GF-D8 (cell line): ENCODE data around the gene STAG1.
"Not testable (repeated sequence)": the region's sequence is repeated elsewhere in the genome, so short reads cannot be mapped to it uniquely, and the experiment has no call there.

Experiments
- DNase-seq: peaks from one replicate; lab custom pipeline; 2025; lab: John Stamatoyannopoulos, UW

STAG1 gene

DNA sequence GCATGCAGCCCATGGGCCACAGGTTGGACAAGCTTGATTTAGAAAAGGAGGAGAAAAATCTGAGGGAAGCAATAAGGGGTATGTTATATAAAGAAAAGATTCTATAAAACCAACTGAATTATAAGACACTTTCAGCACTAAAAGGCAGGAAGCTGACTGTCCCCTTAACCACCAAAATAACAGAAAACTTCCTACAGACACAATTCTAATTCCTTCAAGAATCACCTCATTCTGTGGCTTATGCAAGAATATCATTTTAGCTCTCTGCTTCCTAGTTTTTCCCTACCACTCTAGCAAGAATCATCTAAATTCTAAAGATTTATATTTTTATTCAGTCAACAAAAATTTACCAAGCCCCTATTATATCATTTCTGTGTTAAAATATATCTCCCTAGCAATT, 6.3 kb downstream of the STAG1 start:
- no peak for DNase-seq

DNA sequence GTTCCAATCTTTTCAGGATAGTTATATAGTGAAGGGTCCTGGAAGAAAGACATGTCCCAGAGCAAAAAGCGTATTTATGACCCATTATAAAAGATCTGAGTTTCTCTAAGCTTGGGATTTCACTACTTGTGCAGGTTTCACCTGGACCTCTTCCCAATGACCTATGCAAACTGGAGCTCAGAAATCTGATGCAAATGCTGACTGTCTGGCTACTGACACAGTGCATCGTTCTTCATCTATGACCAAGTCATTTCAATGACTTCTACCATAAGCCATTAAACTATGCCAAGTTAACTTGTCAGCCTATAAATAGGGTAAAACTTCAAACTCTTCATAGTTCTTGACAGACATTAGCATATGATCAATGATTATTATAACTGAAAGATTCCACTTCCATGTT, 11.1 kb downstream of the STAG1 start:
- DNase-seq, result no peak

DNA sequence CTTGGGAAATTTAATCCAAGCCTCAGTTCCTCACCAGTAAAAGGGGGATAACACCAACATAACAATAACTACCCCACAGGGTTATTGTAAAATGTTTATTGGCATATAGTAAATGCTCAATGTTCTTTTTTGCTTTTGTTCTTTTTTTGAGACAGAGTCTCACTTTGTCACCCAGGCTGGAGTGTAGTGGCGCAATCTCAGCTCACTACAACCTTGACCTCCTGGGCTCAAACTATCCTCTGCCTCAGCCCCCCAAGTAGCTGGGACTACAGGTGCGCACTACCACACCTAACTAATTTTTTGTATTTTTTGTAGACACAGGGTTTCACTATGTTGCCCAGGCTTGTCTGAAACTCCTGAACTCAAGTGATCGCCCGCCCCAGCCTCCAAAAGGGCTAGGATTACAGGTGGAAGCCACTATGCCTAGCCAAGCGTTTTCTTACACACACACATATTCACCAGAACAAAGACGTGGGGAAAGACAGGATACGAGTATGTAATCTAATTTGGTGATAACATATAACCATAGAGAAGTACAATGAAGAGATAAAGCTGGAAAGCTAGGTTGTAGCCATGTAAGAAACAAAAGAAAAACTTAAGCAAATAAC, 11.7 kb downstream of the STAG1 start:
- DNase-seq, result no peak

DNA sequence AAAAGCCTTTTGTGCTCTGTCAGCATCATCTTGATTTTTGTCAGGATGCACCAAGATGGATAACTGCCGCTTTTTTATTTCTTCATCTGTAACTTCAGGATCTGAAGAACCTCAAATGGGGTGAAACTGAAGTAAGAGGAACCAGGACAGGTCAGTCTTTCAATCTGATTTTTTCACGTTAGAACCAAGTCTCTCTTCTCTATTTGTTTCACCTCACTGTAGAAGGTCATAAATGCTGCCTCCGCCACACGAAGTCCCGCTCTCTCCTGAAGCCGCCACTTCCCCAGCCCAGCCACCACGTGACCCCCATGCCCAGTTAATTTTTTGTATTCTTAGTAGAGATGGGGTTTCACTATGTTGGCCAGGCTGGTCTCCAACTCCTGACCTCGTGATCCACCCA, 15.2 kb downstream of the STAG1 start:
- DNase-seq, result not testable (repeated sequence)

DNA sequence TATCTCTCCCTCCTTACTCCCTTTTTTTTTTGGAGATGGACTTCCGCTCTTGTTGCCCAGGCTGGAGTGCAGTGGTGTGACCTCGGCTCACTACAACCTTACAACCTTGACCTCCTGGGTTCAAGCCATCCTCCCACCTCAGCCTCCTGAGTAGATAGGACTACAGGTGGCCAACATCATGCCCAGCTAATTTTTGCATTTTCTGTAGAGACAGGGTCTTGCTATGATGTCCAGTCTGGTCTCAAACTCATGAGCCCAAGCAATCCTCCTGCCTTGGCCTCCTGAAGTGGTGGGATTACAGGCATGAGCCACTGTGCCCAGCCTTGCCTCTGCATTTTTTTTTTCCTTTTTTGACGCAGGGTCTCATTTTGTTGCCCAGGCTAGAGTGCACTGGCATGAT, 17.1 kb downstream of the STAG1 start:
- DNase-seq, result no peak

DNA sequence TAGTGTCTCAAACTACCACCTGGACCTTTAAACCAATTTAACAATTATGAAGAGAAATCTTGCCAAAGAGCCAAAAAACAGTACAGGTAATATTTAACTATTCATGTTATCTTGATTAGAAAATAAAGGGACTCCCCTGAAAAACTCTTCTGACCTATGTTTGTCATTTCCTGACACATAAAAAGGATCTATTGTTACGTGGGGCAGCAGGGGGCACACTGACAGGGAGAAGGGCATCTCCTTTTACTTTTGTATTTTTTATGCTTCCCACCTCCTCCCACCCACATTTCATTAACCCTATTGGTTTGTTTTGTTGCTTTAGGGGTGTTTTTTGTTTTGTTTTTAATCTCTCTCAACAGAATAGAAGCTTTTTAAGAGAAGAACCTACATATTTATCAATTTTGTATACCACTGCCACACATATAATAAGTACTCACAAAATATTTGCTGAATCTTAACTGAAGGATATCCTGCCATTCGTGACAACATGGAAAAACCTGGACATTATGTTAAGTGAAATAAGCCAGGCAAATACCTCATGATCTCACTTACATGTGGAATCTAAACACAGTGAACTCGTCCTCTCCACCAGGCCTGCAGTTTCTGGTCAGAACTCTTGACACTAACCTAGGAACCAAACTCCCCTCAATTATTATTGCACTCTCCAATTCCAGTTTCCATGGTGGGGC, 17.7 kb downstream of the STAG1 start:
- DNase-seq, result no peak

DNA sequence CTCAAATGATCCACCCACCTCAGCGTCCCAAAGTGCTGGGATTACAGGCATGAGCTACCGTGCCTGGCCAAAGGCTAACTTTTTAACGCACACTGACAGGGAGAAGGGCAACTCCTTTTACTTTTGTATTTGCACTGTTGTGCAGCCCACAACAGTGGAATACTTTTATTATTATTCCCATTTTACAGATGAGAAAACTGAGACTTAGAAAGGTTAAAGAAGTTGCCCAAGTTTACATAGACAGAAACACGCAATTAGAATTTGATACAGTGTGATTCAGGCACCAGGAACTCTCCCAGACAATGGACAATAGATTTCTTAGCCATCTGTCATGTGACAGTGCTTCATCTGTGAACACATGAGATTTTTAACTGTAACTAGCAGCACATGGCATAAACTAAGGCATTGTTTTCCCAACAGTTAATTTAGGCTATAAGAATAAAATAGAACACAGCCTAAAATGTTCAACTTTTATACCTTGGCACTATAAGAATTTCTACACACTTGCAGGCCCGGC, 18.8 kb downstream of the STAG1 start:
- no peak for DNase-seq

DNA sequence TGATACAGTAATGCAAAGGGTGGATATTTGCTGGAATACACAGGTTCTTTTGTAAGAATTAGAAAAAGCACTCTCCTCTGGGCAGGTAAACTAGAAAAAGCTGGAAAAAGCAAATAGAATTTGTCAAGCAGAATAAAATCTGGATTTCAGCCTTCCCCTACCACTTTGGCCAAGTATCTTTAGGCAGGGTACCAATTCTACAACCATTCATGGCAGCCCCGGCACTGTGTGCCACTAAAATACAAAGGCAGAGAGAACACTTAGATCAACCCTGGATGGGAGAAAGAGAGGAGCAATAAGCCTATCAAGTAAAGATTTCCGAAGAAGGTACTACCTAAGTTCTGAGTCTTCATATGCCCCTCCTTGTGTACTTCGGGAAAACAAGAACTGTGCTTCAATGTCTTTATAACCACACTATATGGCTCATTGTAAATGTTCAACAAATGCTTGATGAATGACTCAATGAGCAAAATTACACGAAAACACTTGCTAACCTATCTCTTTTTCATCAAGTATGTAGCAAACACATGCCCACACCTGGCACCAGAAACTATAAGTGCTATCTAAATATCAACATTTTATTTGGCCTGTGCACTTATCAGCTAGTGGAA, 20.8 kb downstream of the STAG1 start:
- no peak for DNase-seq

DNA sequence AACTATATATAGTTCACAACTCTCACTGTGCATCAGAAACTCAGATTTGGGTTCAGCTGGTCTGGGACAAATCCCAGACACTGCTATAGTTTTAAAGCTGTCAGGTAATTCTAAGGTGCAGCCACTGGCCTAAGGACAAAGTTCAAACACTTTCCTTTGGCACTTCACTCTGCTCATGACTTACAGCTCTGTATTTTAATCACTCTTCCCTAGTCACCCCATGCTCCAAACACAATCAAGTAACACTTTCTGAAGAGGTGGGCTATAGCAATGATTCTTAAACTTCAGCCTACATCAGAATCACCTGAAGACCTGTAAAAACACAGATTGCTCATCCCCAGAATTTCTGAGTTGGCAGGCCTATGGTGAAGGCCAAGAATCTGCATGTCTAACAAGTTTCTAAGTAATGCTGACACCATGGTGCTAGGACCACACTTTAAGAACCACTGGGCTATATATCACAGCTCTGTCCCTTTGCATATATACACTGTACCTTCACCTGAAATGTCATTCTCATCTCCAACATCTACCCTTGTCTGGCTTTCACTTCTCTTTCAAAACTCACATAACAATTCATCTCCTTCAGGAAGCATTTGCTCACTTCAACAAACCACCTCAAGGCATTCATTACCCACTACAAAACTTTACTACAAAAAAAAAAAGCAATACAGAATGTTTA, 21.4 kb downstream of the STAG1 start:
- no peak for DNase-seq

DNA sequence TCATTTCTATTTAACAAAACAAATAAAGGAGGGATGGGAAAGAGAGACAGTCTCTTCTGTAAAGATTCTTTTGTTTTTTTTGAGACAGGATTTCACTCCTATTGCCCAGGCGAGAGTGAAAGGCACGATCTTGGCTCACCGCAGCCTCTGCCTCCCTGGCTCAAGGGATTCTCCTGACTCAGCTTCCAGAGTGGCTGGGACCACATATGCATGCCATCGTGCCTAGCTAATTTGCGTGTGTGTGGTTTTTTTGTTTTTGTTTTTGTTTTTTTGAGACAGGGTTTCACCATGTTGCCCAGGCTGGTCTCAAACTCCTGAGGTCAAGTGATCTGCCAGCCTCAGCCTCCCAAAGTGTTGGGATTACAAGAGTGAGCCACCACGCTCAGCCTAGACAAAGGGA, 23.3 kb downstream of the STAG1 start:
- DNase-seq, result no peak

DNA sequence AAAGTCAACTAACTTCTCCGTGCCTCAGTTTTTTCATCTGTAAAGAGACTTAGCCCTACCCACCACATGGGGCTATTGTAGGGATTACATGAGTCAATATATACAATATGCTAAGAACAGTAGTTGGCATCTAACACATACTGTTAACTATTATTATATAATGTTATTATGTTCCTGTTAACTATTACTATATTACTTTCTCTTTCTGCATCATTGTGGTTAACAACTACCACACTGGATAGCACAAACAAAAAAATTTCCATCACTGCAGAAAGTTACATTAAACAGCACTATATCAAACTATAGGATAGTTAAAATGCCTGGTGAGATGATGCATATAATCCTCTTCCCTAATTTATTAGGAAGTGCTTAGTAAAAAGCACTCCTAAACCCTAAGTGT, 23.7 kb downstream of the STAG1 start:
- DNase-seq, result no peak

DNA sequence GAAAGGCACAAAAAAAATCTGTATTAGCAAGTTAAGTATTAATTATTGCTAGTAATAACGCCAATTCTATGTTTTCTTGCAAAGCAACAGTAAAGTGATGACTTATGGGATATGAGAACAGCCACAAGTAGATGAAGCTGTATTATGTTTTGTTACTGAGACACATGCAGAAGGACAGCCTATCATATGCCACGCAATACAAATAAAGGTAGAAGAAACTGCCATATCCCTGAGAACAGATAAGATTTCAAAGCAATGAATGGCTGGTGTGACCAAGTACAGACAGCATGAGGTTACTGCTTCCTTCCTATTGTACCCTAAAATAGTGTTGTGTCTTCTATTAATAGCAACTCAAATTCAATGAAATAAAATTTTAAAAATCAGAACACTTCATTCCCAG, 26.7 kb downstream of the STAG1 start:
- DNase-seq, result no peak

DNA sequence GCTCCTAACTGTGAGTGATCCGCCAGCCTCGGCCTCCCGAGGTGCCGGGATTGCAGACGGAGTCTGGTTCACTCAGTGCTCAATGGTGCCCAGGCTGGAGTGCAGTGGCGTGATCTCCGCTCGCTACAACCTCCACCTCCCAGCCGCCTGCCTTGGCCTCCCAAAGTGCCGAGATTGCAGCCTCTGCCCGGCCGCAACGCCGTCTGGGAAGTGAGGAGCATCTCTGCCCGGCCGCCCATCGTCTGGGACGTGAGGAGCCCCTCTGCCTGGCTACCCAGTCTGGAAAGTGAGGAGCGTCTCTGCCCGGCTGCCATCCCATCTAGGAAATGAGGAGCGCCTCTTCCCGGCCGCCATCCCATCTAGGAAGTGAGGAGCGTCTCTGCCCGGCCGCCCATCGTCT, 29.3 kb downstream of the STAG1 start:
- not testable (repeated sequence) for DNase-seq

DNA sequence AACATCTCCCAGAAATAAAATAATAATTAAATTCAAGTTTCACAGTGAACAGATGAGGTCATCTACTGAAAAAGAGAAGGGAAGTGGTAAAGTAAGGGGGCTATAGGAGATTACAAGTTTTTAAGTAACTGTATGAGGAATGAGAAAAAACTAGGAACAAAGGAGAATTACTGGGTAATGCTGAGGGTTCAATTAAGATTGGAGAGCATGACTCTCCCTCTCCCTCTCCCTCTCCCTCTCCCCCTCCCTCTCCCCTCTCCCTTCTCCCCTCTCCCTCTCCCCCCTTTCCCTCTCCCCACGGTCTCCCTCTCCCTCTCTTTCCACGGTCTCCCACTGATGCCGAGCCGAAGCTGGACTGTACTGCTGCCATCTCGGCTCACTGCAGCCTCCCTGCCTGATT, 29.8 kb downstream of the STAG1 start:
- DNase-seq, result not testable (repeated sequence)

DNA sequence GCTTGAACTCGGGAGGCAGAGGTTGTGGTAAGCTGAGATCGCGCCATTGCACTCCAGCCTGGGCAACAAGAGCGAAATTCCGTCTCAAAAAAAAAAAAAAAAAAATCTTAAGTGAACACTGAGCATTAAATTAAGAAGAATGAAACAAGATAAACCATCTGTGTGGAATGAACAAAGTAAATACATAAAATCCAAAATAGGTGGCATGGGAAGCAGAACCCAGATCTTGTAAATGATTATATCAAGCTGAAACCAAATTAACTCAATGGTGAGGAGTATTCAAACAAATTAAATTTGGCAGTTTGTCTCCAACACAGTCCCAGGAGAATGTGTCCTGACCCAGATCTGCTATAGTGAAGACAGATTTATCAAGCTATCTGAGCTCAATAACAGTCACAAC, 32.1 kb downstream of the STAG1 start:
- DNase-seq, result no peak

DNA sequence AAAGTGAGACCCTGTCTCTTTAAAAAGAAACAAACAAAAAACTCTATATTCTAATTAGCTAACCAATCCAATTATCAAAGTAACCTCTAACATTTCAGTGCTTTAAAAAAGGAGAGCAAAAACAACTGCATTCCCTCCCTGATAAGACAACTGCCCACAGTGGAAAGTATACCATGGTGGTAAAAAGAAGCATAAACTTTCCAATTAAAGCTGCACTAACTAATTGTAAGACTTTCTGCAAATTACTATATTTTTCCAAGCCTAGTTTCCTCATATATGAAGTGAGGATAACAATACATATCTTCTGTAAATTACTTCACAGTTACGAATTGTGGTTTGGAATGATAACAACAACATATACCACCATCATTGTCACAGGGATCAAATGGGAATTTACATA, 35.5 kb downstream of the STAG1 start:
- no peak for DNase-seq

DNA sequence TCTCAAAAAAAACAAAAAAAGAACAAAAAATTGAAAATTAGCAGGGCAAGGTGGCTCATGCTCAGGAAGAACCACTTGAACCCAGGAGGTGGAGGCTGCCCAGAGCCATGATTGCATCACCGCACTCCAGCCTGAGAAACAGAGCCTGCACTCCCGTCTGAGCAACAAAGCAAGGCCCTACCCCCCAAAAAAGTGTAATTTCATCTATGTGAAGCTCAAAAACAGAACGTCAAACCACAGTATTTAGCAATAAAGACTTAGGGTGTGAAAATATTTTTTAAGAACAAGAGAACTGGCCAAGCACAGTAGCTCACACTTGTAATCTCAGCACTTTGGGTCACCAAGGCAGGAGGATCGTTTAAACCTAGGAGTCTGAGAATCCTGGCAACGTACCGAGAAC, 38.2 kb downstream of the STAG1 start:
- DNase-seq, result no peak

DNA sequence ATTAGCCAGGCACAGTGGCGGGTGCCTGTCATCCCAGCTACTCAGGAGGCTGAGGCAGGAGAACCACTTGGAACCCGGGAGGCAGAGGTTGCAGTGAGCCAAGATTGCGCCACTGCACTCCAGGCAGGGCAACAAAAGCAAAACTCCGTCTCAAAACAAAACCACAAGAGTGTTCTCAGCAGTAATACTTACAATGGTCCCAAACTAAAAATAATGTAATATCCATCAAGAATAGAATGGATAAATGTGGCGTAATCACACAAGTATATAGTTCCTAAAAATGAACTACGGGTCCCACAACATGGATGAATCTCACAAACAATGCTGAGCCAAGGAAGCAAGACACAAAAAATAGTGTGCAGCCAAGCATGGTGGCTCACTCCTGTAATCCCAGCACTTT, 39.2 kb downstream of the STAG1 start:
- DNase-seq, result no peak

DNA sequence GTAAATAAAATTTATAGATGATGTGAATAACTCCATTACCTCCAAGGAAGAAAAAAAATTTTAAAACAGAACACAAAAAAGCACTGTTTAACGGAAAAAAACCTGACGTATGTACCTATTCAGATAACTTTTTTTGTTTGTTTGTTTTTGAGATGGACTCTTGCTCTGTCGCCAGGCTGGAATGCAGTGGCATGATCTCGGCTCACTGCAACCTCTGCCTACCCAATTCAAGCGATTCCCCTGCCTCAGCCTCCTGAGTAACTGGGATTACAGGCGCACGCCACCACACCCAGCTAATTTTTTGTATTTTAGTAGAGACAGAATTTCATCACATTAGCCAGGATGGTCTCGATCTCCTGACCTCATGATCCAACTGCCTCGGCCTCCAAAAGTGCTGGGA, 40.3 kb downstream of the STAG1 start:
- DNase-seq, result not testable (repeated sequence)

DNA sequence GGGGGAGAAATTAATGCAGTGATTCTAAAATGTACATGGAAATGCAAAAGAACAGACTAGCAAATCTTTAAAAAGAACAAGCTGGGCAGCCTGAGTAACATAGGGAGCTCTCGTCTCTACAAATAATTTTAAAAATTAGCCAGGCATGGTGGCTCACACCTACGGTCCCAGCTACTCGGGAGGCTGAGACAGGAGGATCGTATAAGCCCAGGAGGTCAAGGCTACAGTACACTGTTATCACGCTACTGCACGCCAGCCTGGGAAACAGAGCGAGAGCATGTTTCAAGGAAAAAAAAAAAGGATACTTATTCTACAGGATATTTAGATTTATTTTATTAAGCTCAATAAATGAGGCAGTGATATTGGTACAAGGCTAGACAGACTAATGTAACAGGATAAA, 40.9 kb downstream of the STAG1 start:
- no peak for DNase-seq

DNA sequence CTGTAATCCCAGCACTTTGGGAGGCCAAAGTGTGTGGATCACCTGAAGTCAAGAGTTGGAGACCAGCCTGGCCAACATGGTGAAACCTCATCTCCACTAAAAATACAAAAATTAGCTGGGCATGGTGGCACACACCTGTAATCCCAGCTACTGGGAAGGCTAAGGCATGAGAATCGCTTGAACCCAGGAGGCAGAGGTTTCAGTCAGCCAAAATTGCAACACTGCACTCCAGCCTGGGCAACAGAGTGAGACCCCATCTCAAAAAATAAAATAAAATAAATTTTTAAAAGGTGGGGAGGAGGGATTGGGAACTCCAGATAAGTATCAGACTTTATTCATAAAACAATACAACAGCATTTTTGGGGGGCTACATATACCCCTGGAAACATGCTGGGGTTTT, 42.4 kb downstream of the STAG1 start:
- DNase-seq, result not testable (repeated sequence)

DNA sequence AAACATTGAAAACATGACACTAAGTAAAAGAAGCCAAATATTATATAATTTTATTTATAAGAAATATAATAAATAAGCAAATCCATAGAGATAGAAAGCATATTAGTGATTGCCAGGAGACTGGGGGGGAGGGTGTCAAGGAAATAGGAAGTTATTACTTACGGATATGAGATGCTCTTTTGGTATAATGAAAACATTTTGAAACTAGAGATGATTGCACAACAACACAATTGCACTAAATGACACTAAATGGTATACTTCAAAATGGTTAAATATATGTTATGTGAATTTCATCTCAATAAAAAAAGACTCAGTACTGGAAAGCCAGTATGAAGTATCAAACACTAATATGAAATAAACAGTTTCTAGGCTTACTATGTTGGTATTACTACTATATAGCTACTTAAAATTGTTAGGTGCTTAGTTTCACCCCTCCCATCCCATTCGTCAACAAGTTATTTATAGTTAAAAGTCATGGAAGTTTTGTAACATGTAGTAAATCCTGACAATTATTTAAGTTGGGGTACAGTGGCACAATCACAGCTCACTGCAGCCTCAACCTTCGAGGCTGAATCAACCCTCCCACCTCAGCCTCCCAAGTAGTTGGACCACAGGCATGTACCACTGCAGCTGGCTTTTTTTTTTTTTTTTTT, 43.7 kb downstream of the STAG1 start:
- no peak for DNase-seq
